ENCODE measurements around the gene CDH4.

DNA sequence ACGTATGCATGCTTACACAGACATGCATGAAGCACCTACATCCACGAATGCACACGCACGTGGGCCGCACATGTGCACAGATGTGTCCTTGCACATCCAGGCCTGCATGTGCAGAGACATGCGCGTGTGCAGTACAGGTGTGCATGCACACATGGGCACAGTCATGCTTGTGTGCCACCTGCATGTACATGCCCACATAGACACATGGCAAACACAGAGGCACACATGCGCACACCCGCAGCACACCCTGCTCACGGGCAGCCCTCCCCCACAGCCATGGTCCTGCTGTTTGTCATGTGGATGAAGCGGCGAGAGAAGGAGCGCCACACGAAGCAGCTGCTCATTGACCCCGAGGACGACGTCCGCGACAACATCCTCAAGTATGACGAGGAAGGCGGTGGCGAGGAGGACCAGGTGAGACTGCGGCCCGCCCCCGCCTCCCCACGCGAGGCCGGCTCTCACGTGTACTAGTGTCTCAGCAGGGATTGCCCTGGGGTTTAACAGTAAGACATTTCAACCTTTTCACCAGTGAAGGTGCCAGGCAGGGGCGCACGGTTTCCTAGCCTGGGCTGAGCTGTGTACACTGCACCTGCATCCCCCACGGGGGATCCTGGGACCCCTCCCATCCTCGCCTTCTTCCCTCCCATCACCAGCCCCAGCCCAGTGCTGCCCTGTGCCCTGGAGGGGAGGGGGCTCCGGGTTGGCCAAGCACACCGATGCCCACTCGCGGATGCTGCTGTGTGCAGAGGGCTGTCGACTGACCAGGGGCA is 680.8 kb downstream of the CDH4 start:
- TF ChIP-seq, protein P1, sequence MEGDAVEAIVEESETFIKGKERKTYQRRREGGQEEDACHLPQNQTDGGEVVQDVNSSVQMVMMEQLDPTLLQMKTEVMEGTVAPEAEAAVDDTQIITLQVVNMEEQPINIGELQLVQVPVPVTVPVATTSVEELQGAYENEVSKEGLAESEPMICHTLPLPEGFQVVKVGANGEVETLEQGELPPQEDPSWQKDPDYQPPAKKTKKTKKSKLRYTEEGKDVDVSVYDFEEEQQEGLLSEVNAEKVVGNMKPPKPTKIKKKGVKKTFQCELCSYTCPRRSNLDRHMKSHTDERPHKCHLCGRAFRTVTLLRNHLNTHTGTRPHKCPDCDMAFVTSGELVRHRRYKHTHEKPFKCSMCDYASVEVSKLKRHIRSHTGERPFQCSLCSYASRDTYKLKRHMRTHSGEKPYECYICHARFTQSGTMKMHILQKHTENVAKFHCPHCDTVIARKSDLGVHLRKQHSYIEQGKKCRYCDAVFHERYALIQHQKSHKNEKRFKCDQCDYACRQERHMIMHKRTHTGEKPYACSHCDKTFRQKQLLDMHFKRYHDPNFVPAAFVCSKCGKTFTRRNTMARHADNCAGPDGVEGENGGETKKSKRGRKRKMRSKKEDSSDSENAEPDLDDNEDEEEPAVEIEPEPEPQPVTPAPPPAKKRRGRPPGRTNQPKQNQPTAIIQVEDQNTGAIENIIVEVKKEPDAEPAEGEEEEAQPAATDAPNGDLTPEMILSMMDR (IDR thresholded peaks at IDR 0.05), result no peak
- no peak for TF ChIP-seq POLR2A (IDR thresholded peaks at IDR 0.05)
